Mesenchymal stem cell (in vitro differentiated cells and primary cell): ENCODE results near the gene MRPL38.

Source experiments
- DNase-seq: peaks from one replicate; pipeline ENCODE4 v3.0.0-alpha.2; 2013
- H2AFZ ChIP-seq: one replicate; pipeline ENCODE4 v1.6.1; 2013; ENCODE audit warnings: low read depth, mild to moderate bottlenecking, control low read depth, inconsistent platforms, low read length, moderate library complexity
- H2AK5ac ChIP-seq: 2 replicates; pipeline ENCODE4 v1.6.1; 2013; ENCODE audit warnings: low read length, moderate library complexity, mild to moderate bottlenecking, inconsistent platforms; ENCODE audit not compliant: severe bottlenecking
- H2BK120ac ChIP-seq: one replicate; pipeline ENCODE4 v1.6.1; 2013; ENCODE audit warnings: low read depth, mild to moderate bottlenecking, inconsistent platforms, low read length, moderate library complexity
- H2BK12ac ChIP-seq, 2 experiments: one replicate each; pipeline ENCODE4 v1.6.1; 2013; ENCODE audit warnings: inconsistent platforms in 2 of 2, low read length in 2 of 2, mild to moderate bottlenecking in 2 of 2, moderate library complexity in 2 of 2, control low read depth in 1 of 2
- H2BK15ac ChIP-seq: one replicate; pipeline ENCODE4 v1.6.1; 2013; ENCODE audit warnings: mild to moderate bottlenecking, low read depth, inconsistent platforms; ENCODE audit not compliant: poor library complexity, severe bottlenecking
- H2BK5ac ChIP-seq: 2 replicates; pipeline ENCODE4 v1.6.1; 2013; ENCODE audit warnings: low read depth, mild to moderate bottlenecking, low read length, control low read depth, inconsistent platforms; ENCODE audit not compliant: poor library complexity, severe bottlenecking
- H3K14ac ChIP-seq, 2 experiments: one replicate each; pipeline ENCODE4 v1.6.1; 2013; ENCODE audit warnings: inconsistent platforms in 2 of 2, low read length in 2 of 2, control low read depth in 1 of 2, mild to moderate bottlenecking in 1 of 2, moderate library complexity in 1 of 2
- H3K18ac ChIP-seq, 2 experiments: one replicate each; pipeline ENCODE4 v1.6.1; 2013; ENCODE audit warnings: inconsistent platforms in 2 of 2, low read length in 2 of 2, control low read depth in 1 of 2, low read depth in 1 of 2, mild to moderate bottlenecking in 1 of 2
- H3K23ac ChIP-seq, 2 experiments: one replicate each; pipeline ENCODE4 v1.6.1; 2013; ENCODE audit warnings: inconsistent platforms in 2 of 2, low read length in 2 of 2, mild to moderate bottlenecking in 2 of 2, moderate library complexity in 2 of 2, control low read depth in 1 of 2
- H3K27ac ChIP-seq: 2 replicates; pipeline ENCODE4 v1.5.1; 2013; ENCODE audit warnings: mild to moderate bottlenecking, moderate library complexity, low read length, control low read depth, inconsistent platforms; ENCODE audit not compliant: poor library complexity, severe bottlenecking
- H3K27me3 ChIP-seq, 2 experiments: 2 replicates each; pipeline versions ENCODE4 v1.6.1 to v1.7.0; 2013; ENCODE audit warnings: low read length in 2 of 2, mild to moderate bottlenecking in 2 of 2, moderate library complexity in 2 of 2, control low read depth in 1 of 2, inconsistent platforms in 1 of 2; ENCODE audit not compliant: control insufficient read depth in 1 of 2, insufficient read depth in 1 of 2
- H3K36me3 ChIP-seq, 2 experiments: 2 replicates each; pipeline versions ENCODE4 v1.6.1 to v1.7.0; 2013; ENCODE audit warnings: low read length in 2 of 2, control low read depth in 1 of 2, inconsistent platforms in 1 of 2, low read depth in 1 of 2, mild to moderate bottlenecking in 1 of 2; ENCODE audit not compliant: insufficient read depth in 2 of 2, control insufficient read depth in 1 of 2
- H3K4ac ChIP-seq, 2 experiments: one replicate each; pipeline ENCODE4 v1.6.1; 2013; ENCODE audit warnings: inconsistent platforms in 2 of 2, low read length in 2 of 2, mild to moderate bottlenecking in 2 of 2, moderate library complexity in 2 of 2, control low read depth in 1 of 2, low read depth in 1 of 2
- H3K4me1 ChIP-seq: 2 replicates; pipeline ENCODE4 v1.6.1; 2013; ENCODE audit warnings: low read depth, low read length, control low read depth; ENCODE audit not compliant: control insufficient read depth, insufficient read depth
- H3K4me2 ChIP-seq: 2 replicates; pipeline ENCODE4 v1.6.1; 2013; ENCODE audit warnings: low read length, mild to moderate bottlenecking, inconsistent platforms; ENCODE audit not compliant: poor library complexity, severe bottlenecking
- H3K4me3 ChIP-seq, 2 experiments: 2 replicates each; pipeline versions ENCODE4 v1.5.1 to v1.7.0; 2013; ENCODE audit warnings: low read length in 2 of 2, mild to moderate bottlenecking in 2 of 2, control low read depth in 1 of 2, low read depth in 1 of 2; ENCODE audit not compliant: insufficient read depth in 1 of 2
- H3K79me1 ChIP-seq: replicated peaks from 2 replicates; pipeline ENCODE4 v1.6.1; 2013; ENCODE audit warnings: mild to moderate bottlenecking, control low read depth, low read length, inconsistent platforms; ENCODE audit not compliant: poor library complexity, severe bottlenecking
- H3K9ac ChIP-seq: 2 replicates; pipeline ENCODE4 v1.7.0; 2013; ENCODE audit warnings: mild to moderate bottlenecking, low read length, moderate library complexity
- H3K9me3 ChIP-seq: 2 replicates; pipeline ENCODE4 v1.7.0; 2013; ENCODE audit warnings: mild to moderate bottlenecking, low read length; ENCODE audit not compliant: control insufficient read depth
- H4K8ac ChIP-seq: one replicate; pipeline ENCODE4 v1.6.1; 2013; ENCODE audit warnings: inconsistent platforms, mild to moderate bottlenecking, low read length, moderate library complexity
- H4K91ac ChIP-seq: one replicate; pipeline ENCODE4 v1.6.1; 2013; ENCODE audit warnings: mild to moderate bottlenecking, low read length, inconsistent platforms
- WGBS: methylation state at CpG from one replicate; pipeline ENCODE4 v1.1.7; 2013; ENCODE audit warnings: mixed read lengths; 5-methylcytosine and 5-hydroxymethylcytosine counted together

Gene MRPL38

GRCh38 chr17:75876938-75877751 is 27.5 kb downstream of the MRPL38 start:
- peak overlapping the region; percentile 95 for H4K91ac ChIP-seq
- peak overlapping the region; percentile 61 for H3K27ac ChIP-seq
- no peaks in the 10 kb centered on the region for H3K9me3 ChIP-seq
- H2BK5ac ChIP-seq, result peak overlapping the region; percentile 68
- H3K27me3 ChIP-seq, result peaks cover 0 to 3% of the 10 kb centered on the region in 2 experiments
- H3K14ac ChIP-seq, result peak overlapping the region in 1 of 2 experiments; percentile 97
- 11% methylated on average over 37 of the region's 41 CpGs for WGBS
- peak overlapping the region; percentile 49 for H2AFZ ChIP-seq
- DNase-seq, result peak; percentile 99
- H3K4me3 ChIP-seq, result peak overlapping the region; percentile 57 to 92
- peak overlapping the region; percentile 42 for H2BK120ac ChIP-seq
- peak overlapping the region; percentile 66 for H2BK15ac ChIP-seq
- H2BK12ac ChIP-seq, result peak overlapping the region; percentile 88 to 96
- peak overlapping the region; percentile 98 for H3K9ac ChIP-seq
- peak overlapping the region; percentile 36 for H3K4me2 ChIP-seq
- peak overlapping the region; percentile 92 to 97 for H3K4ac ChIP-seq
- peak overlapping the region; percentile 94 to 99 for H3K18ac ChIP-seq
- peak overlapping the region; percentile 92 for H4K8ac ChIP-seq
- peak overlapping the region; percentile 63 for H2AK5ac ChIP-seq
- H3K36me3 ChIP-seq, result peaks cover 23 to 25% of the 10 kb centered on the region in 2 experiments
- H3K4me1 ChIP-seq, result peaks cover 51% of the 10 kb centered on the region
- H3K79me1 ChIP-seq, result peaks cover 10% of the 10 kb centered on the region
- H3K23ac ChIP-seq, result peak overlapping the region in 1 of 2 experiments; percentile 84

DNA sequence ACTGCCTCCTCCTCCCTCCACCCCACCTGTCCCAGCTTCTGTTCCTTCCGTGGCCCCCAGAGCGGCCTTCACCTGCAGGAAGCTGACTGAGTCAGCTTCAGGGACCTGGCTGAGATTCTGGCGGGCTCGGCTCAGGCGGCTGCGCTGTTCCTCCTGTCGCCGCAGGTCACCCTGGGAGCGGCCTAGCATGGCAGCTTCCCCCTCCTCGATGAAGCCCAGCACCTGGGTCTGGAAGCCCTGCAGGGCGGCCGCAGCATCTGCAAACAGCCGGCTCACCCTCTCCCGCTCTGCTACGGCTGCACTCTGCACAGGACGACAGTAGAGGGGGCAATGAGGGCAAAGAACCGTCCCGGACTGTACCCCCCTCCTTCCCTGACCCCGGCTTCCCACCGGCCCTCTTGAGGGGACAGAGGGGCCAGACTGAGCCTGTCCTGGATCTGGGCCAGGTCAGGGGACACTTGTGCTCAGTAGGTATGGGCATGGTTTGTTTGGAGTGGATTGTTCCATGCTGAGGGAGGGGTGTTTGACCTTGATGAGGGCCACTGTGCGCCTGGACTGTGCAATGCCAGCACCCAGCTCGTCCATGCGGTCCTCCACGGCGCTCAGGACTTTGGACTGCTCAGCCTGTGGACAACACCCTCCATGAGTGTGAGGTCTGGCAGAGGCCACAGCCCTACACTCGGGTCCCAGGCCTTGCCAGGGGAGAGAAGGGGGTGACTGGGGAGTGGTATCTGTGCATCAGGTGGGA is 28.3 kb downstream of the MRPL38 start:
- Histone ChIP-seq H3K79me1 (peaks cover 10% of the 10 kb centered on the region), H3K27ac (peak overlapping the region; percentile 61), H3K4ac (peak overlapping the region; percentile 92 to 95), H3K9ac (peak overlapping the region; percentile 98), H3K4me1 (peaks cover 51% of the 10 kb centered on the region), H3K4me3 (peak overlapping the region in 1 of 2 experiments; percentile 92), H3K27me3 (peaks cover 0 to 1% of the 10 kb centered on the region in 2 experiments), H4K91ac (peak overlapping the region; percentile 95), H2AFZ (no peak overlapping the region), H2BK5ac (no peak overlapping the region), H3K23ac (peak overlapping the region in 1 of 2 experiments; percentile 6), H2AK5ac (peak overlapping the region; percentile 63), H3K36me3 (peaks cover 23 to 25% of the 10 kb centered on the region in 2 experiments), H2BK15ac (peak overlapping the region; percentile 26), H3K4me2 (peak overlapping the region; percentile 36), H3K18ac (peak overlapping the region; percentile 92 to 94), H2BK12ac (peak overlapping the region; percentile 88 to 96), H4K8ac (peak overlapping the region; percentile 74), H2BK120ac (peak overlapping the region; percentile 42), H3K9me3 (no peaks in the 10 kb centered on the region), H3K14ac (peak overlapping the region in 1 of 2 experiments; percentile 93)
- WGBS, result 62% methylated on average over 26 of the region's 26 CpGs
- peak; percentile 18 for DNase-seq

DNA sequence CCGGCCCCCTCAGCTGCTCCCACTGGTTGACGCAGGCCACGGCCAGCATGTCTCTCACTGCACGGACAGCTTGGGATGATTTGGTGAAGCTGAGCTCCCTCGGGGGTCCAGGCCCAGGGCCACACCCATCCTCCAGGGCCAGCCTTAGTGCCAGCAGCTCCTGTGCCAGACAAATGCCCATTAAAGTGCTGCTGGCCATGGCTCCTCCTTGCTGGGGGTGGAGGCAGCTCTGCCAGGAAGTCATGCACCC is 28.8 kb downstream of the MRPL38 start:
- peak overlapping the region in 1 of 2 experiments; percentile 95 for H3K4ac ChIP-seq
- 95% methylated on average over 5 of the region's 5 CpGs for WGBS
- H3K4me2 ChIP-seq, result peak overlapping the region; percentile 8

More for the DNA sequence above, 28.8 kb downstream of the MRPL38 start:
- H3K4me3 ChIP-seq, result peak overlapping the region in 1 of 2 experiments; percentile 92
- peak overlapping the region; percentile 20 to 96 for H2BK12ac ChIP-seq
- H3K23ac ChIP-seq, result no peak overlapping the region
- no peak overlapping the region for H2BK120ac ChIP-seq
- peak overlapping the region; percentile 92 to 94 for H3K18ac ChIP-seq
- no peak overlapping the region for H2BK5ac ChIP-seq
- peak overlapping the region; percentile 20 for H4K91ac ChIP-seq
- no peak overlapping the region for H4K8ac ChIP-seq
- peaks cover 52% of the 10 kb centered on the region for H3K4me1 ChIP-seq
- no peak overlapping the region for H2BK15ac ChIP-seq
- H3K27me3 ChIP-seq, result no peaks in the 10 kb centered on the region
- H3K36me3 ChIP-seq, result peaks cover 23 to 25% of the 10 kb centered on the region in 2 experiments
- peak overlapping the region in 1 of 2 experiments; percentile 76 for H3K14ac ChIP-seq
- H3K9me3 ChIP-seq, result no peaks in the 10 kb centered on the region
- H3K79me1 ChIP-seq, result peaks cover 10% of the 10 kb centered on the region
- no peak overlapping the region for H3K27ac ChIP-seq
- H2AFZ ChIP-seq, result no peak overlapping the region
- peak overlapping the region; percentile 27 for H2AK5ac ChIP-seq
- DNase-seq, result no peak
- H3K9ac ChIP-seq, result peak overlapping the region; percentile 98
